ENCODE results near the gene PIM2.
"Not testable (repeated sequence)": the region's sequence is repeated elsewhere in the genome, so short reads cannot be mapped to it uniquely, and the experiment has no call there.

DNA sequence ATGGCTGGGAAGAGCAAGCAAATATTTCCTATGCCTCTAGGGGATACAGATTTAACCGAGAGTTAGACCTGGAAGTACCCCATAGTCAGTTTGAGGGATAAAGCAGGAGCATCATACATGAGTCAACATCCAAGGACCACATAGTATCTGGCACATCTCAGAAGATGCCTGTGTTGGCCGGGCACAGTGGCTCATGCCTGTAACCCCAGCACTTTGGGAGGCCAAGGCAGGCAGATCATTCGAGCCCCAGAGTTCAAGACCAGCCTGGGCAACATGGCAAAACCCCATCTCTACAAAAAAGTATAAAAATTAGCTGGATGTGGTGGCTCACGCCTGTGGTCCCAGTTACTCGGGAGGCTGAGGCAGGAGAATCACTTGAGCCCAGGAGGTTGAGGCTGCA is 32.2 kb downstream of the PIM2 start:
- TF ChIP-seq EZH2 (IDR thresholded peaks at IDR 0.05); POLR2AphosphoS5 (IDR thresholded peaks at IDR 0.05; ENCODE audit: borderline replicate concordance, low read depth, low read length): not testable (repeated sequence)
